Measurements from ENCODE around the gene ADGB. TPM values are rescaled to one million over a fixed set of nuclear protein-coding genes. Genes with fewer than 3 reads are reported as not detected.

Gene ADGB
- total and polyA plus RNA-seq, 2 of the 13 experiments (the other 11 are each of a cell fraction or from before 2014, with no cell fraction given): not detected

DNA sequence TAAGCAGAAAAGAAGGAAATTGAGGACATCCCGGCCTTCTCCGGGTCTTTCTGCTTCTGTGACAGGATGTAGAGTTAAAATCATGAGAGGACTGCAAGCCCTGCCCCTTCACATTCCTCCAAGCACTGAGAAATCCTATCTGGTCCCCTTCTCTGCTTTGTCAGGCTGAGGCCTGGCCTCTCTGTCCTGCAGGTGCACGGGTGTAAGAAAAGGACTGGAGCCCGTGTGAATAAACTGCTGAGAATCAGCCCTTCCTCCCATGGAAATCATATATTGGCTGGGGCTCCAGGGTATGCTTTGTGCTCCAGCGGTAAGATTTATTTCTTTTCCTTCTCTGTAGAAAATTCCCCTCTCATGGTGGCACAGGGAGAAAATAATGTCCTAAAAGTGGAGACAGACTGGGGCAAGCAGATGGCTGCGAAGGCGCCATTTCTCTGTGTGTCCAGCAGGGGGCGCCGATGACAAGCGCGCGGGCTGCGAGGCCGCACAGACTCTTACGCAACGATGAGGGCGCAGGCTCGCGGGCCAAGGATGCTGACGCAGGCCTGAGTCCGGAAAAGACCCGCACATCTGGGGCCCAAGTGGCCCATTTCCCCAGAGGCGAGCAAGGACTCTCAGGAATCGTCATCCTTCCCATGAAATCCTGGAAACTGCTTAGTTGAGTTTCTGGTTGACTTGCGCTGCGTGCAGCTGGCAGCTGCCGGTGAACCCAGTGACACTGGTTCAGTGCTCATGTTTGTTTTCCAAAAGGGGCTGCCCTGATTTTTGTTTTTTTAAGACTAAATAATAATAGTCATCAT is 258.6 kb downstream of the ADGB start (continued):
- TF ChIP-seq YEATS4 (CRISPR knock-in tag; IDR thresholded peaks at IDR 0.05; ENCODE audit: borderline replicate concordance) (no peak), ZNF33A (CRISPR knock-in tag; IDR thresholded peaks at IDR 0.05; ENCODE audit: borderline replicate concordance) (no peak), ZNF44 (CRISPR knock-in tag; IDR thresholded peaks at IDR 0.05) (no peak), ZNF563 (CRISPR knock-in tag; IDR thresholded peaks at IDR 0.05) (no peak), CEBPZ (IDR thresholded peaks at IDR 0.05; ENCODE audit: low read length) (no peak), SMAD1 (CRISPR knock-in tag; IDR thresholded peaks at IDR 0.05; ENCODE audit: borderline replicate concordance, low read depth) (peak; percentile 98), NFATC3 (CRISPR knock-in tag; IDR thresholded peaks at IDR 0.05) (no peak), ZNF670 (CRISPR knock-in tag; IDR thresholded peaks at IDR 0.05; ENCODE audit: borderline replicate concordance) (no peak), BATF2 (CRISPR knock-in tag; IDR thresholded peaks at IDR 0.05) (no peak), AHDC1 (CRISPR knock-in tag; IDR thresholded peaks at IDR 0.05; ENCODE audit: borderline replicate concordance) (0 out of 2 replicates have a peak, but pooled peaks have one; percentile 32), PBX2 (CRISPR knock-in tag; IDR thresholded peaks at IDR 0.05) (no peak), HCFC1 (IDR thresholded peaks at IDR 0.05; ENCODE audit: low read depth, low read length) (no peak), CBX5 (CRISPR knock-in tag; IDR thresholded peaks at IDR 0.05; ENCODE audit: borderline replicate concordance) (peak; percentile 96; the same call in 1 of the 2 replicates), ZSCAN5A (CRISPR knock-in tag; IDR thresholded peaks at IDR 0.05; ENCODE audit: borderline replicate concordance) (peak; percentile 61; the same call in 1 of the 2 replicates), ZNF547 (CRISPR knock-in tag; IDR thresholded peaks at IDR 0.05) (no peak), WIZ (CRISPR knock-in tag; IDR thresholded peaks at IDR 0.05) (no peak)

Data from HepG2 (cell line).